Neural cell (in vitro differentiated cells): ENCODE measurements around the gene TMEM86A.

Experiments
- EP300 ChIP-seq: fragments of 450-650 bp; conservative IDR thresholded peaks from 2 replicates; pipeline ENCODE4 v1.6.1; 2014; ENCODE audit warnings: antibody characterized with exemption, mild to moderate bottlenecking, moderate library complexity; ENCODE audit not compliant: poor library complexity, severe bottlenecking
- EZH2 ChIP-seq: fragments of 200-600, 300-800 bp; shearing (Covaris generic), sonication (generic); IDR thresholded peaks from 2 replicates; pipeline ENCODE4 v1.6.1; 2014; ENCODE audit warnings: antibody characterized with exemption, low read length, borderline replicate concordance, mild to moderate bottlenecking; ENCODE audit not compliant: insufficient read depth, poor library complexity, severe bottlenecking
- MXI1 ChIP-seq: fragments of 450-650 bp; conservative IDR thresholded peaks from 2 replicates; pipeline ENCODE4 v1.6.1; 2014; ENCODE audit warnings: antibody characterized with exemption, mild to moderate bottlenecking; ENCODE audit not compliant: poor library complexity, severe bottlenecking
- POLR2AphosphoS5 ChIP-seq: IDR thresholded peaks from 2 replicates; pipeline ENCODE4 v1.6.1; 2012
- RAD21 ChIP-seq: fragments of 450-650 bp; conservative IDR thresholded peaks from 2 replicates; pipeline ENCODE4 v1.6.1; 2014; ENCODE audit warnings: antibody characterized with exemption, mild to moderate bottlenecking, moderate library complexity
- SMC3 ChIP-seq: fragments of 450-650 bp; conservative IDR thresholded peaks from 2 replicates; pipeline ENCODE4 v1.6.1; 2014; ENCODE audit warnings: antibody characterized with exemption, mild to moderate bottlenecking, moderate library complexity; ENCODE audit not compliant: poor library complexity
- TAF1 ChIP-seq: IDR thresholded peaks from 2 replicates; pipeline ENCODE4 v1.6.1; 2012; ENCODE audit warnings: low read depth
- TF ChIP-seq, protein P1 (sequence below): fragments of 450-650 bp; IDR thresholded peaks from 2 replicates; pipeline ENCODE4 v1.5.1; 2014; ENCODE audit warnings: antibody characterized with exemption, mild to moderate bottlenecking, moderate library complexity; ENCODE audit not compliant: poor library complexity, severe bottlenecking
- TF ChIP-seq, protein P2 (sequence below): IDR thresholded peaks from 2 replicates; pipeline ENCODE4 v1.6.1; 2012; ENCODE audit warnings: borderline replicate concordance

DNA sequence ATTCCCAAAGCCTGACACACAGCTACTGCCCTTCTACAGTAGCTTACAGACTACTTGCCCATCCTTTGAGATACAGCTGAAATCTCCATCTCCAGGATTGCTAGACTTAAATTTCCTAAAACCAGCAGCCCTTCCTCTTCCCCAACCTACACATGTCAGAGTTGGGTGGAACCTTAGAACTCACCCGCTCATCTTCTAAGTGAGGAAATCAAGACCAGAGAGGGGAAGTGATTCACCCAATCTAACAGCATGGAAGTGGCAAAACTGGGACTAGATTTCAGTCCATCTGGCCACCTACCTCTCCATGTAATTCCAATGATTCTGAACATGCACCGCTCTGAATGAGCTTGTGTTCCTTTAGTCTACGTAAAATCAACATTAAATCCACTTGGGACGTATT, 1.0 kb upstream of the TMEM86A start:
- TF ChIP-seq, protein P1, sequence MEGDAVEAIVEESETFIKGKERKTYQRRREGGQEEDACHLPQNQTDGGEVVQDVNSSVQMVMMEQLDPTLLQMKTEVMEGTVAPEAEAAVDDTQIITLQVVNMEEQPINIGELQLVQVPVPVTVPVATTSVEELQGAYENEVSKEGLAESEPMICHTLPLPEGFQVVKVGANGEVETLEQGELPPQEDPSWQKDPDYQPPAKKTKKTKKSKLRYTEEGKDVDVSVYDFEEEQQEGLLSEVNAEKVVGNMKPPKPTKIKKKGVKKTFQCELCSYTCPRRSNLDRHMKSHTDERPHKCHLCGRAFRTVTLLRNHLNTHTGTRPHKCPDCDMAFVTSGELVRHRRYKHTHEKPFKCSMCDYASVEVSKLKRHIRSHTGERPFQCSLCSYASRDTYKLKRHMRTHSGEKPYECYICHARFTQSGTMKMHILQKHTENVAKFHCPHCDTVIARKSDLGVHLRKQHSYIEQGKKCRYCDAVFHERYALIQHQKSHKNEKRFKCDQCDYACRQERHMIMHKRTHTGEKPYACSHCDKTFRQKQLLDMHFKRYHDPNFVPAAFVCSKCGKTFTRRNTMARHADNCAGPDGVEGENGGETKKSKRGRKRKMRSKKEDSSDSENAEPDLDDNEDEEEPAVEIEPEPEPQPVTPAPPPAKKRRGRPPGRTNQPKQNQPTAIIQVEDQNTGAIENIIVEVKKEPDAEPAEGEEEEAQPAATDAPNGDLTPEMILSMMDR: no peak
- TF ChIP-seq, protein P2, sequence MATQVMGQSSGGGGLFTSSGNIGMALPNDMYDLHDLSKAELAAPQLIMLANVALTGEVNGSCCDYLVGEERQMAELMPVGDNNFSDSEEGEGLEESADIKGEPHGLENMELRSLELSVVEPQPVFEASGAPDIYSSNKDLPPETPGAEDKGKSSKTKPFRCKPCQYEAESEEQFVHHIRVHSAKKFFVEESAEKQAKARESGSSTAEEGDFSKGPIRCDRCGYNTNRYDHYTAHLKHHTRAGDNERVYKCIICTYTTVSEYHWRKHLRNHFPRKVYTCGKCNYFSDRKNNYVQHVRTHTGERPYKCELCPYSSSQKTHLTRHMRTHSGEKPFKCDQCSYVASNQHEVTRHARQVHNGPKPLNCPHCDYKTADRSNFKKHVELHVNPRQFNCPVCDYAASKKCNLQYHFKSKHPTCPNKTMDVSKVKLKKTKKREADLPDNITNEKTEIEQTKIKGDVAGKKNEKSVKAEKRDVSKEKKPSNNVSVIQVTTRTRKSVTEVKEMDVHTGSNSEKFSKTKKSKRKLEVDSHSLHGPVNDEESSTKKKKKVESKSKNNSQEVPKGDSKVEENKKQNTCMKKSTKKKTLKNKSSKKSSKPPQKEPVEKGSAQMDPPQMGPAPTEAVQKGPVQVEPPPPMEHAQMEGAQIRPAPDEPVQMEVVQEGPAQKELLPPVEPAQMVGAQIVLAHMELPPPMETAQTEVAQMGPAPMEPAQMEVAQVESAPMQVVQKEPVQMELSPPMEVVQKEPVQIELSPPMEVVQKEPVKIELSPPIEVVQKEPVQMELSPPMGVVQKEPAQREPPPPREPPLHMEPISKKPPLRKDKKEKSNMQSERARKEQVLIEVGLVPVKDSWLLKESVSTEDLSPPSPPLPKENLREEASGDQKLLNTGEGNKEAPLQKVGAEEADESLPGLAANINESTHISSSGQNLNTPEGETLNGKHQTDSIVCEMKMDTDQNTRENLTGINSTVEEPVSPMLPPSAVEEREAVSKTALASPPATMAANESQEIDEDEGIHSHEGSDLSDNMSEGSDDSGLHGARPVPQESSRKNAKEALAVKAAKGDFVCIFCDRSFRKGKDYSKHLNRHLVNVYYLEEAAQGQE: no peak
- no peak for TF ChIP-seq EP300
- no peak for TF ChIP-seq MXI1
- no peak for TF ChIP-seq POLR2AphosphoS5
- no peak for TF ChIP-seq EZH2
- TF ChIP-seq RAD21: no peak
- no peak for TF ChIP-seq TAF1
- TF ChIP-seq SMC3: no peak
